Natural killer cell (primary cell): Measurements from ENCODE around the gene WARS2. TPM values are rescaled to one million over a fixed set of nuclear protein-coding genes. Genes with fewer than 3 reads are reported as not detected.

Experiments used
- ATAC-seq, 3 donors: fragments of 150-1000 bp in 2 of 3; fragments of 200-7000 bp in 1 of 3; cut with Tn5 transposase; 1 replicate in 1 of 3; 2 replicates in 2 of 3; pipeline ENCODE4 v1.10.0; 2021; ENCODE audit warnings: mild to moderate bottlenecking in 2 of 3, moderate library complexity in 2 of 3
- DNase-seq, 2 donors: peaks; one replicate each; pipeline versions ENCODE4 v3.0.0 to v3.0.0-alpha.2; 2013 to 2021; ENCODE audit warnings: mixed read lengths in 1 of 2
- H3K27ac ChIP-seq: one replicate; pipeline ENCODE4 v1.5.1; 2013; ENCODE audit warnings: mild to moderate bottlenecking, low read length
- H3K27me3 ChIP-seq: one replicate; pipeline ENCODE4 v1.6.1; 2013; ENCODE audit warnings: low read length; ENCODE audit not compliant: control insufficient read depth, insufficient read depth
- H3K36me3 ChIP-seq: one replicate; pipeline ENCODE4 v1.6.1; 2013; ENCODE audit warnings: low read length; ENCODE audit not compliant: control insufficient read depth, insufficient read depth
- H3K4me1 ChIP-seq: one replicate; pipeline ENCODE4 v1.6.1; 2013; ENCODE audit warnings: low read length; ENCODE audit not compliant: control insufficient read depth, insufficient read depth
- H3K4me3 ChIP-seq: one replicate; pipeline ENCODE4 v1.5.1; 2013; ENCODE audit warnings: low read length
- H3K9me3 ChIP-seq: one replicate; pipeline ENCODE4 v1.6.1; 2013; ENCODE audit warnings: low read length; ENCODE audit not compliant: control insufficient read depth, insufficient read depth
- H3K27ac Mint-ChIP-seq, 2 donors: one replicate each; pipeline ENCODE4 v1.8.0; 2022; ENCODE audit warnings: mild to moderate bottlenecking in 2 of 2, mixed read lengths in 2 of 2, moderate library complexity in 1 of 2
- H3K27me3 Mint-ChIP-seq, 2 donors: one replicate each; pipeline ENCODE4 v1.8.0; 2022; ENCODE audit warnings: low read depth in 2 of 2, mixed read lengths in 2 of 2
- H3K36me3 Mint-ChIP-seq: one replicate; pipeline ENCODE4 v1.8.0; 2022; ENCODE audit warnings: mixed read lengths
- H3K4me1 Mint-ChIP-seq, 2 donors: one replicate each; pipeline ENCODE4 v1.8.0; 2022; ENCODE audit warnings: mixed read lengths in 2 of 2
- H3K4me3 Mint-ChIP-seq: one replicate; pipeline ENCODE4 v1.8.0; 2022; ENCODE audit warnings: mild to moderate bottlenecking, moderate library complexity, mixed read lengths
- H3K9me3 Mint-ChIP-seq, 2 donors: one replicate each; pipeline ENCODE4 v1.8.0; 2022; ENCODE audit warnings: mixed read lengths in 2 of 2
- CTCF ChIP-seq: fragments of 200-600 bp; IDR thresholded peaks from one replicate; pipeline ENCODE4 v1.8.0; 2022; ENCODE audit warnings: antibody characterized with exemption
- WGBS: methylation state at CpG from one replicate; pipeline ENCODE4 v1.1.7; 2013; ENCODE audit warnings: missing lambda C conversion rate; ENCODE audit not compliant: insufficient coverage; 5-methylcytosine and 5-hydroxymethylcytosine counted together
- intact Hi-C: fragments of 100-400 bp; cut with micrococcal nuclease; formaldehyde crosslinking; loops from one replicate; pipeline ENCODE4 v1.14.2; 2022
- total RNA-seq, 4 donors: library from RNA; stranded (reverse); fragments of 120-200 nt in 1 of 4; gene quantifications; one replicate each; pipeline versions ENCODE4 v1.2.3 to v1.2.4, GENCODE V29; 2013 to 2022

WARS2 gene
- total RNA-seq, 3 donors from 2014 or later (not counting 1 experiment from before 2014, with no cell fraction given): 24.3 to 46.3 (median 41.0) TPM

GRCh38 chr1:119005724-119006405, 134.6 kb downstream of the WARS2 start:
- Mint-ChIP-seq H3K4me3 (peak overlapping the region; percentile 17), H3K36me3 (peaks cover 13% of the 10 kb centered on the region), H3K27ac (no peak overlapping the region), H3K9me3 (no peaks in the 10 kb centered on the region), H3K4me1 (peaks cover 11 to 21% of the 10 kb centered on the region in 2 donors), H3K27me3 (peaks cover 59 to 73% of the 10 kb centered on the region in 2 donors)
- Histone ChIP-seq H3K9me3 (peaks cover 11% of the 10 kb centered on the region), H3K27me3 (peaks cover 61% of the 10 kb centered on the region), H3K36me3 (no peaks in the 10 kb centered on the region), H3K4me3 (no peak overlapping the region), H3K27ac (no peak overlapping the region), H3K4me1 (peaks cover 28% of the 10 kb centered on the region)
- 19% methylated on average over 16 of the region's 17 CpGs for WGBS
- DNase-seq: no peak
- intact Hi-C loops: no loop called here
- ATAC-seq: no peak
- TF ChIP-seq CTCF: no peak

GRCh38 chr1:119004781-119005180, 135.7 kb downstream of the WARS2 start:
- Mint-ChIP-seq H3K36me3 (peaks cover 13% of the 10 kb centered on the region), H3K9me3 (no peaks in the 10 kb centered on the region), H3K27ac (no peak overlapping the region), H3K4me1 (peaks cover 11 to 26% of the 10 kb centered on the region in 2 donors), H3K4me3 (no peak overlapping the region), H3K27me3 (peaks cover 63 to 73% of the 10 kb centered on the region in 2 donors)
- intact Hi-C loops: no loop called here
- Histone ChIP-seq H3K9me3 (peaks cover 11% of the 10 kb centered on the region), H3K27ac (no peak overlapping the region), H3K4me1 (peaks cover 38% of the 10 kb centered on the region), H3K27me3 (peaks cover 68% of the 10 kb centered on the region), H3K4me3 (no peak overlapping the region), H3K36me3 (no peaks in the 10 kb centered on the region)
- no peak for DNase-seq
- 74% methylated on average over 2 of the region's 2 CpGs for WGBS
- ATAC-seq: no peak
- no peak for TF ChIP-seq CTCF

GRCh38 chr1:119004129-119004527, 136.3 kb downstream of the WARS2 start:
- H3K9me3 ChIP-seq: peaks cover 11% of the 10 kb centered on the region
- no peak for DNase-seq
- peaks cover 38% of the 10 kb centered on the region for H3K4me1 ChIP-seq
- Mint-ChIP-seq H3K4me1 (peaks cover 10 to 25% of the 10 kb centered on the region in 2 donors), H3K36me3 (peaks cover 9% of the 10 kb centered on the region), H3K27ac (no peak overlapping the region), H3K9me3 (no peaks in the 10 kb centered on the region), H3K27me3 (peaks cover 65 to 73% of the 10 kb centered on the region in 2 donors), H3K4me3 (no peak overlapping the region)
- WGBS: 20% methylated on average over 5 of the region's 5 CpGs
- no peaks in the 10 kb centered on the region for H3K36me3 ChIP-seq
- no peak overlapping the region for H3K4me3 ChIP-seq
- ATAC-seq: no peak
- H3K27me3 ChIP-seq: peaks cover 70% of the 10 kb centered on the region
- TF ChIP-seq CTCF: no peak
- intact Hi-C loops: no loop called here
- H3K27ac ChIP-seq: no peak overlapping the region
